Measurements from ENCODE around the gene TUBE1. TPM values are rescaled to one million over a fixed set of nuclear protein-coding genes. Genes with fewer than 3 reads are reported as not detected.
"Not testable (repeated sequence)": the region's sequence is repeated elsewhere in the genome, so short reads cannot be mapped to it uniquely, and the experiment has no call there.

Gene TUBE1
- total and polyA plus RNA-seq, 10 donors: 8.8 to 35.1 (median 15.1) TPM

DNA sequence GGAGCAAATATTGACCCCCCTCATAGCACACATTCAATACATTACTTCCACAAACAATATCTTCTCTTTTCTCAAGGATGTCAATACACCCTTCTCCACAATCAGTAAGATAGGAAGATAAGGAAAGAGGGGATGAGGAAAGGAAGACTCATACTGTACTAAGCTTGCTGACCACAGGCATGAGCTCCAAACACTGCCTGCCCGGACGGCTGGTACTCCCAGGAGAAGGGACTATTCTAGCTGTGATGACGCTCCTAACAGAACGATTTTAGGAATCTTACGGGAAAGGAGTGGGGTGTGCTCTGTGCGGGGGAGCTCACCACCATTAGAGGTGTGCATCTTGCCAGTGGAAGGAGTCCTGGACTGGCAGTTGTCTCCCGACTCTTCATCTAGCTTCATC lies 37.3 kb downstream of the TUBE1 start:
- no peak for TF ChIP-seq POLR2AphosphoS5 (IDR thresholded peaks at IDR 0.05)
- Histone ChIP-seq H3K36me3 (no peaks in the 10 kb centered on the region), H3K4me3 (no peak overlapping the region), H3K27me3 (replicated peaks in 1 of 7) (no peaks in the 10 kb centered on the region), H3K27ac (no peak overlapping the region), H3K9me3 (no peaks in the 10 kb centered on the region), H3K4me1 (no peaks in the 10 kb centered on the region)
- intact Hi-C loops (cut with DNase I; ENCODE audit: low total_unique reads): loop anchor here (10.0 kb wide), 1 partner anchor 785 kb away; no protein-coding TSS in a partner anchor
- 89 to 94% (median 94%) methylated on average over 7 of the region's 7 CpGs for WGBS, 5 donors
- no peak for DNase-seq

DNA sequence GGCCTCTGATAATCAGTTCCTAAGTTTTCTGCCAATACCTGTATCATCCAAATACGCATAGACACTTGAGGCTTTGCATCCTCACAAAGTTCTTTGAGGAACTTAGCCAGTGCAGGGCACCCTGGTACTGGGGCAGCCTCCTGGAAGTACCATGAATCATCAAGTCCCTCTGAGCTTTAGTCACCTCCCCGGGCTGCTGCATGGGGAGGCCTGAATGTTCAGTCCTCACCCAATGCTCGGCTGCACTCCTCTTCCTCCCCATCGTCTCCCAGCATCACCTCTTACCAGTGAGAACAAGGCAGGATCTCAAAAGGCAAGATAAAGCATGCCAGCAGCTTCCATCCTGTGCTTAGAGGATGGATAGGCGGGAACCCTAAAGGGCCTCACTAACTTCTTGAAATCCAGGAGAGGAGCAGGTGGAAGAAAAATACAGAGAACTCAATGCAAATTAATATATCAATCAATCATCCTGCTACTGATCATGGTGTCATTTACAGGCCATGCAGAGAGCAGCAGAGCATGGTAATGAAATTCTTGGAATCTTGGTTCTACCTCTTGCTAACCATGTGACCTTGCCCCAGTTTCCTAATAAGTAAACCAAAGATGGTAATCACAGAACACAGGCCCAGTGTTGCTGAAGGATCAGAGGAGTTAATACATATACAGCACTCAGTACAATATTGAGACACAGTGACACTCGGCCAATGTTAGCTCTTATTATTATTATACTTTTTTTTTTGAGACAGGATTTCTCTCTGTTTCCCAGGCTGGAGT lies 38.1 kb downstream of the TUBE1 start:
- peaks cover 0 to under 1% (median 0%) of the 10 kb centered on the region in 6 donors for H3K4me1 ChIP-seq
- no peaks in the 10 kb centered on the region for H3K9me3 ChIP-seq
- DNase-seq: no peak
- H3K27me3 ChIP-seq (replicated peaks in 1 of 7): no peaks in the 10 kb centered on the region
- no peak overlapping the region for H3K4me3 ChIP-seq
- H3K36me3 ChIP-seq: no peaks in the 10 kb centered on the region
- H3K27ac ChIP-seq: no peak overlapping the region
- intact Hi-C loops (cut with DNase I; ENCODE audit: low total_unique reads): loop anchor here (10.0 kb wide), 1 partner anchor 784 kb away; no protein-coding TSS in a partner anchor
- 82 to 94% (median 90%) methylated on average over 6 of the region's 6 CpGs for WGBS, 5 donors
- no peak for TF ChIP-seq CTCF (IDR thresholded peaks at IDR 0.05 in 8 of 11, conservative IDR thresholded peaks at IDR 0.05 in 3 of 11)
- no peak for TF ChIP-seq POLR2A (IDR thresholded peaks at IDR 0.05)
- TF ChIP-seq POLR2AphosphoS5 (IDR thresholded peaks at IDR 0.05): no peak

DNA sequence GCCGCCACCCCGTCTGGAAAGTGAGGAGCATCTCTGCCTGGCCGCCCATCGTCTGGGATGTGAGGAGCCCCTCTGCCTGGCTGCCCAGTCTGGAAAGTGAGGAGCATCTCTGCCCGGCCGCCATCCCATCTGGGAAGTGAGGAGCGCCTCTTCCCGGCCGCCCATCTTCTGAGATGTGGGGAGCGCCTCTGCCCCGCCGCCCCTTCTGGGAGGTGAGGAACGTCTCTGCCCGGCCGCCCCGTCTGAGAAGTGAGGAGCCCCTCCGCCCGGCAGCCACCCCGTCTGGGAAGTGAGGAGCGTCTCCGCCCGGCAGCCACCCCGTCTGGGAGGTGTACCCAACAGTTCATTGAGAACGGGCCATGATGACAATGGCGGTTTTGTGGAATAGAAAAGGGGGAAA lies 39.8 kb downstream of the TUBE1 start:
- not testable (repeated sequence) for H3K9me3 ChIP-seq; H3K27ac ChIP-seq; H3K27me3 ChIP-seq (replicated peaks in 1 of 7); DNase-seq; H3K36me3 ChIP-seq; H3K4me3 ChIP-seq
- H3K4me1 ChIP-seq: peaks cover 0 to 12% (median 3%) of the 10 kb centered on the region in 6 donors
- WGBS, 5 donors: 90 to 95% (median 95%) methylated on average over 6 to 25 of the region's 25 CpGs
- intact Hi-C loops (cut with DNase I; ENCODE audit: low total_unique reads): loop anchor here (10.0 kb wide), 1 partner anchor 783 kb away; no protein-coding TSS in a partner anchor

DNA sequence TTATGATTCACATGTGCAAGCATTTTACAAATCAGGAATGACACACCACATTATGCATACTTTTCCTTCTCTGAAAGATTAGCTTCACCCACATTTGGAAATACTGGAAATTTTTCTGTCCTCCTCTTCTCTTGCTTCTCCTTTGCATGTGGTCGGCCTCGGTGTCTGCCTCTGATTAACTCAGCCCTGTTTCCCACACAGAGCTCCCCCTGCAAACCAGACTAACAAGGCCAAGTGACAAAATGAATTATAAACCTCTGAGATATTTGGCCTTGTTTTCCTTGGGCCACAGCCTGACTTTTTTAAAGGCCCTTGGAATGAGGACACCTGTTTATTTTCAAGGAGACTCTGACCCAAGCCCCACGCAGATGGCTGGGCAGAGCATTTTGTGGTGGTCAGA lies 42.4 kb downstream of the TUBE1 start:
- TF ChIP-seq CTCF (IDR thresholded peaks at IDR 0.05 in 8 of 11, conservative IDR thresholded peaks at IDR 0.05 in 3 of 11) (no peak), POLR2AphosphoS5 (IDR thresholded peaks at IDR 0.05) (no peak), POLR2A (IDR thresholded peaks at IDR 0.05) (no peak)
- intact Hi-C loops (cut with DNase I; ENCODE audit: low total_unique reads): loop anchor here (5.0 to 10.0 kb wide), 2 partner anchors 333 to 780 kb away; no protein-coding TSS in a partner anchor

DNA sequence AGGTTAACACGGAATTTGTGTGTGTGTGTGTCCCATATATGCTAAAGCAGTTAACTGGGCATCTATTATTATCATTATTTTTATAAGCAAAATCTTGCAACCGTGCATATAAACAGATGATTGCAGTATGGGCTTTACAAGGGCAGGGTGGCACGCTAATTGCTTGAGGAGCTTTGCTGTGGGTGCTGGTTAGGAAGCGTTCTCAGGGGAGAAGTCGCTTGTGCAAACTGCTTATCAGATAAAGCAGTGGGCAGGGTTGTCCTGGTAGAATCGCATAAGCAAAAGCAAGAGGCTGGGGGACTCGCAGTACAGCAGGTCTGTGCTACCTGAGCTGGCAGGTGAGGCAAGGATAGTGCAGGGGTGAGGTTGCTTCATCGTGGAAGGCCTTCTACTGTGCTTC lies 43.1 kb downstream of the TUBE1 start:
- H3K27me3 ChIP-seq (replicated peaks in 1 of 7): no peaks in the 10 kb centered on the region
- peak overlapping the region in 2 of 8 donors; percentile 88 to 91 for H3K27ac ChIP-seq
- H3K4me1 ChIP-seq: peaks cover 0 to 13% (median 3%) of the 10 kb centered on the region in 6 donors
- no peaks in the 10 kb centered on the region for H3K9me3 ChIP-seq
- DNase-seq: no peak
- 72 to 83% (median 75%) methylated on average over 8 of the region's 8 CpGs for WGBS, 5 donors
- H3K36me3 ChIP-seq: no peaks in the 10 kb centered on the region
- intact Hi-C loops (cut with DNase I; ENCODE audit: low total_unique reads): loop anchor here (5.0 to 10.0 kb wide), 2 partner anchors 332 to 779 kb away; no protein-coding TSS in a partner anchor
- no peak overlapping the region for H3K4me3 ChIP-seq
- TF ChIP-seq POLR2A (IDR thresholded peaks at IDR 0.05) (no peak), POLR2AphosphoS5 (IDR thresholded peaks at IDR 0.05) (no peak), CTCF (IDR thresholded peaks at IDR 0.05 in 8 of 11, conservative IDR thresholded peaks at IDR 0.05 in 3 of 11) (no peak)

More for the DNA sequence above, 42.4 kb downstream of the TUBE1 start:
- 75 to 84% (median 83%) methylated on average over 3 of the region's 3 CpGs for WGBS, 5 donors
- Histone ChIP-seq H3K4me3 (no peak overlapping the region), H3K4me1 (peaks cover 0 to 13% (median 3%) of the 10 kb centered on the region in 6 donors), H3K27ac (no peak overlapping the region), H3K27me3 (replicated peaks in 1 of 7) (no peaks in the 10 kb centered on the region), H3K36me3 (no peaks in the 10 kb centered on the region), H3K9me3 (no peaks in the 10 kb centered on the region)
- DNase-seq: no peak
